SJCRH30 (cell line): Measurements from ENCODE around the gene GPR62. TPM values are rescaled to one million over a fixed set of nuclear protein-coding genes. Genes with fewer than 3 reads are reported as not detected.

Source experiments
- DNase-seq, 2 experiments: peaks; one replicate each; pipeline ENCODE4 v3.0.0-alpha.2; 2015 to 2020
- H3K27ac ChIP-seq: fragments of 250-450 bp; sonication (Bioruptor Pico); 2 replicates; pipeline ENCODE4 v1.5.1; 2020; ENCODE audit warnings: mild to moderate bottlenecking, moderate library complexity
- H3K27me3 ChIP-seq: fragments of 250-450 bp; sonication (Bioruptor Pico); 2 replicates; pipeline ENCODE4 v1.5.1; 2020; ENCODE audit warnings: mild to moderate bottlenecking, moderate library complexity
- H3K36me3 ChIP-seq: fragments of 250-450 bp; sonication (Bioruptor Pico); 2 replicates; pipeline ENCODE4 v1.5.1; 2020; ENCODE audit warnings: mild to moderate bottlenecking, moderate library complexity
- H3K4me1 ChIP-seq: fragments of 250-450 bp; sonication (Bioruptor Pico); 2 replicates; pipeline ENCODE4 v1.5.1; 2020; ENCODE audit warnings: mild to moderate bottlenecking, moderate library complexity
- H3K4me3 ChIP-seq: fragments of 250-450 bp; sonication (Bioruptor Pico); 2 replicates; pipeline ENCODE4 v1.5.1; 2020; ENCODE audit warnings: mild to moderate bottlenecking, moderate library complexity
- H3K9me3 ChIP-seq: fragments of 250-450 bp; sonication (Bioruptor Pico); replicated peaks from 2 replicates; pipeline ENCODE4 v1.5.1; 2020; ENCODE audit warnings: mild to moderate bottlenecking, moderate library complexity
- total RNA-seq: library from RNA; depleted of rRNA; stranded (reverse); fragments of >200 nt; shearing (Covaris generic); gene quantifications from 2 replicates; pipeline ENCODE4 v1.2.3, GENCODE V29; 2014

The GPR62 gene
- total RNA-seq, 1 experiment from 2014 or later: not detected

- Histone ChIP-seq H3K27me3 (no peaks in the 10 kb centered on the region), H3K4me1 (0 out of 2 replicates have a peak, but pooled peaks cover 7% of the 10 kb centered on the region), H3K36me3 (no peaks in the 10 kb centered on the region), H3K27ac (no peak overlapping the region), H3K4me3 (no peak overlapping the region), H3K9me3 (no peaks in the 10 kb centered on the region)
- no peak for DNase-seq
Measured at GRCh38 chr3:51943451-51944391, 11.5 kb upstream of the GPR62 start.

GRCh38 chr3:51944451-51945021 is 10.6 kb upstream of the GPR62 start:
- Histone ChIP-seq H3K27me3 (no peaks in the 10 kb centered on the region), H3K4me1 (0 out of 2 replicates have a peak, but pooled peaks cover 7% of the 10 kb centered on the region), H3K9me3 (no peaks in the 10 kb centered on the region), H3K27ac (no peak overlapping the region), H3K4me3 (no peak overlapping the region), H3K36me3 (no peaks in the 10 kb centered on the region)
- no peak for DNase-seq

DNA sequence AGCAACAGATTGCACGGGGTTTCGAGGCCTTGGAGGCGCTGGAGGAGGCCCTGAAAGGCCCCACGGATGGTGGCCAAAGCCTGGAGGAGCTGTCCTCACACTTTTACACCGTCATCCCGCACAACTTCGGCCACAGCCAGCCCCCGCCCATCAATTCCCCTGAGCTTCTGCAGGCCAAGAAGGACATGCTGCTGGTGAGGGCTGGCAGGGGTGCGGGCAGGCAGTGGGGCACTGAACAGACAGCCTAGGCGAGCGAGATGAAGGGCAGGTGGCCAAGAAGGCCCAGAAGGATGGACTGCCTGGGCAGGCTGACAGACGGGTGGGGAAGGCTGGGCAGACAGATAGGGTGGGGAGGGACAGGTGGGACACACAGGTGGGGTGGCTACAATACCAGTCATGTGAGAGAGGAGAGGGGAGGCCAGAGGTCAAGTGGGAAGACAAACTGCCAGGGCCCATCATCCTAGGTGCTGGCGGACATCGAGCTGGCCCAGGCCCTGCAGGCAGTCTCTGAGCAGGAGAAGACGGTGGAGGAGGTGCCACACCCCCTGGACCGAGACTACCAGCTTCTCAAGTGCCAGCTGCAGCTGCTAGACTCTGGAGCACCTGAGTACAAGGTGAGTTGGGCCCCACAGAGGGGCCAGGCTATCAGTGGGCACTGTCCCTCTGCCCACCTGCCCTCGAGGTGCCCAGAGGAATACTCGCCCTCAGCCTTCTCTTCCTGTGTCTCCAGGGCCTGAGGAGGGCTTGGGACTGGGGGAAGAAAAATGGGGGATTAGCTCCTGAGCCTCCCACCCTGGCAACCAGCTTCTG is 9.9 kb upstream of the GPR62 start:
- no peaks in the 10 kb centered on the region for H3K27me3 ChIP-seq
- no peaks in the 10 kb centered on the region for H3K36me3 ChIP-seq
- 0 out of 2 replicates have a peak, but pooled peaks cover 7% of the 10 kb centered on the region for H3K4me1 ChIP-seq
- H3K27ac ChIP-seq: no peak overlapping the region
- H3K9me3 ChIP-seq: no peaks in the 10 kb centered on the region
- no peak overlapping the region for H3K4me3 ChIP-seq
- no peak for DNase-seq

DNA sequence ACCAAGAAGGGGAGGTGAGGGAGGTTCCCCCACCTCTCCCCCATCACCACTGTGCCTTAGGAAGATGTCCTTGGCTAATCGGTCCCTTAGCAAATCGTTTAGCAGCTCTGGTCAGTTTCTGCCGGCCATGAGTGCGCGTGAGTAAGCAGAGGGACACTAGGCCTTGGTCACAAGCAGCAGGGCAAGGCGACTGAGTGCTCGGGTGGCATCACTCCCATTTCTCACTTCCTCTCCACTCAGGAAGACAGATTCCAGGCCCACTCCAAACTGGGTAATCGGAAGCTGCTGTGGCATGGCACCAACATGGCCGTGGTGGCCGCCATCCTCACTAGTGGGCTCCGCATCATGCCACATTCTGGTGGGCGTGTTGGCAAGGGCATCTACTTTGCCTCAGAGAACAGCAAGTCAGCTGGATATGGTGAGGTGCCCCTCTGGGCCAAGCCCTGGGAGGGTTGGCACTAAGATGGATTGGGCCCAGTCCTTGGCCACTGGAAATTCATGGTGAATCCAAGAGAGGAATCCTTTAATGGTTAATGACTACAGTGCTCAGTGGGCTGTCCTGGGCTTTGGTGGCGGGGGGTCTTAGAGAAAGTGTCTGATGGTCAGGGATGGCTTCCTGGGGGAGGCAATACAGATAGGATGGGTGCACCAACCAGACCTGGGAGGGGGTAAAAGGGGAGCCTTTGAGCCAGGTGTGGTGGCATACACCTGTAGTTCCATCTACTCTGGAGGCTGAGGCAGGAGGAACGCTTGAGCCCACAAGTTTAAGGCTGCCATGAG is 9.1 kb upstream of the GPR62 start:
- Histone ChIP-seq H3K27ac (no peak overlapping the region), H3K9me3 (no peaks in the 10 kb centered on the region), H3K27me3 (no peaks in the 10 kb centered on the region), H3K36me3 (no peaks in the 10 kb centered on the region), H3K4me1 (0 out of 2 replicates have a peak, but pooled peaks cover 4% of the 10 kb centered on the region), H3K4me3 (no peak overlapping the region)
- no peak for DNase-seq

DNA sequence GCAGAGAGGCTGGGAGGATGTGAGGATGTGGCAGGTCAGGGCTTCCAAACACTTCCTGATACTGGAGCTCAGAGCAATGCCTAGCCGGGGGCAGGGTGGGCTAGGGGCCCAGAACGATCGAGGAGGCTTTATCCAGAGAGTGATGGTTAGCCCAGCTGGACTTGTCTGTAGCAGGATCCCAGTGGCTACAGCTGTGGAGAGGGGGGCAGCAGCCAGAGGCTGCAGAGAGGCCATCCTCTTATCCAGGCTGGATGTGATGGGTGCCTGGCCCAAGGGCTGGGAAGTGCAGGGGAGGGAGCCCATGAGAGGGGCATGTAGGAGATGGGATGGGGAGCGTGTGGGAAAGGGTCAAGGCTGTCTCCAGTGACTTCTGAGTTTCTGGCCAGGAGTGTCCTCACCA is 8.4 kb upstream of the GPR62 start:
- Histone ChIP-seq H3K36me3 (no peaks in the 10 kb centered on the region), H3K9me3 (no peaks in the 10 kb centered on the region), H3K27me3 (no peaks in the 10 kb centered on the region), H3K4me3 (no peak overlapping the region), H3K4me1 (0 out of 2 replicates have a peak, but pooled peaks cover 4% of the 10 kb centered on the region), H3K27ac (no peak overlapping the region)
- no peak for DNase-seq

- H3K27me3 ChIP-seq: no peaks in the 10 kb centered on the region
- no peak overlapping the region for H3K4me3 ChIP-seq
- H3K27ac ChIP-seq: no peak overlapping the region
- H3K4me1 ChIP-seq: 0 out of 2 replicates have a peak, but pooled peaks cover 4% of the 10 kb centered on the region
- H3K36me3 ChIP-seq: no peaks in the 10 kb centered on the region
- H3K9me3 ChIP-seq: no peaks in the 10 kb centered on the region
- DNase-seq: no peak
Measured at GRCh38 chr3:51947215-51947900, 7.8 kb upstream of the GPR62 start.

GRCh38 chr3:51948016-51948580 is 7.1 kb upstream of the GPR62 start:
- no peaks in the 10 kb centered on the region for H3K9me3 ChIP-seq
- no peaks in the 10 kb centered on the region for H3K27me3 ChIP-seq
- no peak overlapping the region for H3K27ac ChIP-seq
- no peak overlapping the region for H3K4me3 ChIP-seq
- H3K36me3 ChIP-seq: no peaks in the 10 kb centered on the region
- no peak for DNase-seq
- H3K4me1 ChIP-seq: 0 out of 2 replicates have a peak, but pooled peaks cover under 1% of the 10 kb centered on the region

GRCh38 chr3:51949121-51949520 is 6.1 kb upstream of the GPR62 start:
- H3K4me1 ChIP-seq: peaks cover 7% of the 10 kb centered on the region; the same call in 1 of the 2 replicates
- no peaks in the 10 kb centered on the region for H3K9me3 ChIP-seq
- H3K4me3 ChIP-seq: no peak overlapping the region
- no peak overlapping the region for H3K27ac ChIP-seq
- DNase-seq: no peak
- H3K36me3 ChIP-seq: no peaks in the 10 kb centered on the region
- H3K27me3 ChIP-seq: no peaks in the 10 kb centered on the region

DNA sequence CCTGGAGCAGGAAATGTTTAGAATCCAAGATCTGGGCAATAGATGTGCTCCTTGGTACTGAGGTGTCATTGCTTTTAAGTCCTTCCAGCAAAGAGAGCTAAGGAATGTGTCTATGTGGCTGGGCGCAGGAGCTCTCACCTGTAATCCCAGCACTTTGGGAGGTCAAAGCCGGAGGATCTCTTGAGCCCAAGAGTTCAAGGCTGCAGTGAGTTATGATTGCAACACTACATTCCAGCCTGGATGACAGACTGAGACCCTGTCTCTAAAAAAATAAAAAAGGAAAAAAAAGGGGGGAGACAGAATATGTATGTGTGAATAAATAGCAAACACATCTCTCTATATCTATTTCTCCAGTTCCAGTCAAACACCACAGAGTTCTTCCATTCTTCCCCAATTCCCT is 4.3 kb upstream of the GPR62 start:
- Histone ChIP-seq H3K4me3 (no peak overlapping the region), H3K27me3 (no peaks in the 10 kb centered on the region), H3K27ac (no peak overlapping the region), H3K4me1 (peaks cover 8% of the 10 kb centered on the region; the same call in 1 of the 2 replicates), H3K9me3 (no peaks in the 10 kb centered on the region), H3K36me3 (peaks cover 2% of the 10 kb centered on the region)
- no peak for DNase-seq

GRCh38 chr3:51953445-51953844 is 1.7 kb upstream of the GPR62 start:
- DNase-seq: no peak
- peaks cover 22% of the 10 kb centered on the region for H3K36me3 ChIP-seq
- peaks cover 8% of the 10 kb centered on the region; the same call in 1 of the 2 replicates for H3K4me1 ChIP-seq
- H3K9me3 ChIP-seq: no peaks in the 10 kb centered on the region
- no peak overlapping the region for H3K4me3 ChIP-seq
- no peaks in the 10 kb centered on the region for H3K27me3 ChIP-seq
- H3K27ac ChIP-seq: no peak overlapping the region

GRCh38 chr3:51954105-51954504 is 1.1 kb upstream of the GPR62 start:
- H3K27me3 ChIP-seq: no peaks in the 10 kb centered on the region
- no peaks in the 10 kb centered on the region for H3K9me3 ChIP-seq
- no peak for DNase-seq
- H3K4me3 ChIP-seq: no peak overlapping the region
- H3K4me1 ChIP-seq: peaks cover 8% of the 10 kb centered on the region; the same call in 1 of the 2 replicates
- H3K36me3 ChIP-seq: peaks cover 29% of the 10 kb centered on the region
- H3K27ac ChIP-seq: no peak overlapping the region

DNA sequence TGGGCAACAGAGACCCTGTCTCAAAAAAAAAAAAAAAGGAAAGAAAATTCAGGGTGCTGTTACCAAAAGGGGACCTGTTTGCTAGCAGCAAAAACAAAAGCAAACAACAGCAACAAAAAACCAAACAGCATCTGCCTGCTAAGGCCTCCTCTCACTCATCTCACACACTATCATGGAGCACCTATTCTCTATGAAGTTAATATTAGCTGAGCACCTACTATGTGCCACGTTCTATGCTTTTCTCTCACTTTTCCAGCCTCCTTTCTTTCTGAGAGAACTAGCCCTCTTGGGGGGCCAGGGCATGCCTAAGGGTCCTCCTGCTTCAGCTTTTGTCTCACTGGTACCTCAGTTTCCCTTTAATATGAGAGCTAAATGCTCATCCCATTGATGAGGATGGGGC is 468 bp upstream of the GPR62 start:
- no peak for DNase-seq
- H3K36me3 ChIP-seq: peaks cover 35% of the 10 kb centered on the region
- no peak overlapping the region for H3K27ac ChIP-seq

More for the DNA sequence above, 468 bp upstream of the GPR62 start:
- H3K4me3 ChIP-seq: no peak overlapping the region
- no peaks in the 10 kb centered on the region for H3K27me3 ChIP-seq
- peaks cover 8% of the 10 kb centered on the region; the same call in 1 of the 2 replicates for H3K4me1 ChIP-seq
- H3K9me3 ChIP-seq: no peaks in the 10 kb centered on the region
